GM19240 (cell line): ENCODE measurements around the gene C12orf42.
"Not testable (repeated sequence)": the region's sequence is repeated elsewhere in the genome, so short reads cannot be mapped to it uniquely, and the experiment has no call there.

Experiments used
- DNase-seq: peaks from one replicate; pipeline ENCODE4 v3.0.0; 2011; ENCODE audit warnings: low spot score; ENCODE audit not compliant: insufficient read length

Gene C12orf42

GRCh38 chr12:103494734-103495468, 867 bp downstream of the C12orf42 start:
- no peak for DNase-seq

GRCh38 chr12:103494051-103494733, 1.6 kb downstream of the C12orf42 start:
- DNase-seq, result no peak

- no peak for DNase-seq
These were observed 2.6 kb downstream of the C12orf42 start for GRCh38 chr12:103493199-103493598.

DNA sequence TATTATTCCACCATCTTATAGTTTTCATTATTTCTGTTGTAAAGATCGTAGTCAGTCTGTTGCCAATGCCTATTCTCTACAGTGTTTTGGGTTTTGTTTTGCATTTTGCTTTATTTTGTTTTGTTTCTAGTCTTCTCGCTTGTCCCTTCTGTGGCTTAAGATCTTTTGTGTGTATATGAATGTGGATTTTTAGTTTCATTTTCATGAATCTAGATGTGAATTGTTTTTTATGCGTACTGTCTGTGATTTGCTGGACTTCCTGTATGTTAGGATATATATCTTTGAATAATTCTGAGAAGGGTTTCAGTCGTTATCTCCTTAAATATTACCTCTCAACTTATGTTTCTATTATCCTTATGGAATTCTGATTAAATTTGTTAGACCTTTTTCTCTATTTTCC, 13.4 kb downstream of the C12orf42 start:
- DNase-seq, result no peak

GRCh38 chr12:103475073-103475472, 20.7 kb downstream of the C12orf42 start:
- no peak for DNase-seq

DNA sequence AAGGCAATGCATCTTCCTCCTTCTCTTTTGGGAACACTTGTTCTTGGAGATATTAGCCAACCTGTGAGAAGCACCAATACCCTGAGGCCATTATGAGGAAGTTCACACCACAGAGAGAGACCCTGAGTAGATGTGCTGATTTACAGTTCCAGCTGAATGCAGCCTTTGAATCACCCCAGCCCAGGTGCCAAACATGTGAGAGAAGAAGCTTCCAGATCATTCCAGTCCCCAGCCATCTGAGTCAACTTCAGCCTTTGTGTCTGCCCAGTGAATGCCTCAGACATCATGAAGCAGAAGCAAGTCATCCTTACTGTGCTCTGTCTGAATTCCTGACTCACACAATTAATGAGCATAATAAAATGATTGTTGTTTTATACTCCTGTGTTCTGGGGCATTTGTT, 25.1 kb downstream of the C12orf42 start:
- DNase-seq, result no peak

- no peak for DNase-seq
These were observed 26.0 kb downstream of the C12orf42 start for GRCh38 chr12:103469719-103470118.

DNA sequence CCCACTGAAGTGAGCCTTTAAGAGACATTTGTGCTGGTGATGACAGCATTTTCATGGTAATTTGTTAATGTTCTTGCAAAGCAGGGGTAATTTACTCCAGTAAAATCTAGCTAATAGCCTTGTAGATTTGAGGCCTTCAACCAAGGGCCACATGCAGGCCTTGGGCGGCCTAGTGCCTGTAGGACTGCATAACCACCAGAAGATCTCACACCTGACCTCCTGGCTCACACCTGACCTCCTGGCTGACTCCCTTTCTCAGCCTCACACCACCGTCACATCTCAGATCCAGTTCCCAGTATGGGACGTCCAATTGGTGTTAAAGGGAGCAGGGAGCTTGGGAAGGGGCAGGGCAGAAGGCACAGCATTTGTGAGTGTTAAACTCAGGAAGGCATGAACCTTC, 26.9 kb downstream of the C12orf42 start:
- no peak for DNase-seq

DNA sequence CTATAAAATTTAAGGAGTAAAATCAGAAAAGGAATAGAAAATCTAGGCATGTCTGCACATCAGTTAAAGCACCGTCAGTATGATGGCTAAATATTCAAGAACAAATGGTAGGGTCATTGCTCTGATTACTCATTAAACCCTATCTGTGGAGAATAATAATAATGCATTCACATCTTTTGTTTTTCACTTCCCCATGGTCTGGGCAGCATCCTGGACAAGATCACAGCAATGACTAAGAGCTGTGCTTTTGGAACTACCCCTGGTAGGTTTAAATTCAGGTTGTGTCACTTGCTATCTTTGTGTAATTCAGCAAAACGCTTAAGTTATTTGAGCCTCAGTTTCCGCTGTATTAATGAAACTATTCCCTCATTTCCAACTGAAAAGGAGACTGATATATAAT, 33.1 kb downstream of the C12orf42 start:
- no peak for DNase-seq

DNA sequence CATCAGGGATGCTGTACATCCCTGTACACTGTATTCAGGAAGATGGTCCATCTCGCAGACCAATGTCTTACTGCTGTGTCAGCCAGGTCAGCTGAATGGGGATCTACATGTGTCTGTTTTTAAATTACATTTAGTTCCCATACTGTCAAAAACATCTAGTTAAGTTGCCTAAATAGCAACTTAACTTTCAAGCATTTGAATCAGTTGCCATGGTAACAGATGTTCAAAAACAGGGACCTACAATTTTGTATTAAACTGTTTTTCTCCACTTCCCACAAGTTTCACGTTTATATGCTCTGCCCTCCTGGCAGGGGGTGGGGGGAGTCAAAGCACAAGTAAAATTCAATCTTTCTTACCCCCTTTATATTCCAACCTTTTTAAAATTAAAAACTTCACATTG, 38.3 kb downstream of the C12orf42 start:
- DNase-seq, result no peak

DNA sequence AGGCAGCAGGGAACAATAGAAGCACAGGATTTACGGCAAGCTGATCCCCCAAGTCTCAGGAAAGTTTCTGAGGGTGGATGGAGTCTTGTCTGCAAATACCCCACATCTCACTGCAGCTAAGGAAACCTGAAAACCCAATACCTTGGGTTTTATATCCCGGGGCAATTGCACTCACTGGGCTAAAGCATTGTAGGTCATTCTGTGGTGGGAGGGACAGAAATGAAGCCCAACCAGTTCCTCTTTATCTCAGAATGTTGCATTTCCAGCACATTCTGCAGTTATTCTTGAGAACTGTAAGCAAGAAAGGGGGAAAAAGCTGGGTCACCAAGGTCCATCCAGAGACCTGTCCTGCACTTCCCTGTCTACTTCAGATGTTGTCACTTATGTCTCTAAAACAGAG, 39.8 kb downstream of the C12orf42 start:
- DNase-seq, result no peak

DNA sequence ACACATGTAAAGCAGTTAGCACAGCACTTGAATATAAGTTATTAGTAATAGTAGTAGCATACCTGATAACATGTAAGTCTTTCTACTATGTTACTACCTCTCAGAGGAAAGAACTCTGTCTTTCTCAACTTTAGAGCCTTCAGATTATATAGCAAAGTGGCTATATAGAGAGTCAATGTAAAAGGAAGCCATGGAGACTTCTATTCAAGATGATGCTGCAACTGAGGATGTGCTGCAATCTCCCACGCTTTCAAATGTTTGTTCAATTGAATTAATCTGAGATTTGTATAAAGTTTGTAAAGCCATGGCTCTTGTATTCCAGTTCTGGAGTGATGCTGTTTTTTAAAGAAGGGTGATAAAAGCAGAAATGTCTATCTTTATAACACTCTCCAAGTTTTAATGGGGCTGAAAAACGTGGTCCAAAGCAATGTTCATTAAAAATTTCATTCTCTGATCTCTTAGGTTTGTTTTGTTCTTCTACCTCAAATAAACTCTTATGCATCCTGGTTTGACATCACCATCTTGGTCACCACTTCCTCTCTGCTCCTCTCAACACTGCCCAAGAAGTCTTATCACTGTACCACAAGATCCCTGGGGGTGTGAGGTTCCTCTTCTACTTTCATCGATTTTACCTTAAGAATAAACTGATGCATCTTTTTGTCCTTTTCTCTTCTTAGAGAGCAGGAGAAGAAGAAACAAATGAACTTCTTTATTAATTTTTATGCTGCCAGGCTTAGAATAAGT, 40.6 kb downstream of the C12orf42 start:
- DNase-seq, result no peak

- no peak for DNase-seq
These were observed 50.8 kb downstream of the C12orf42 start for GRCh38 chr12:103444983-103445382.

DNA sequence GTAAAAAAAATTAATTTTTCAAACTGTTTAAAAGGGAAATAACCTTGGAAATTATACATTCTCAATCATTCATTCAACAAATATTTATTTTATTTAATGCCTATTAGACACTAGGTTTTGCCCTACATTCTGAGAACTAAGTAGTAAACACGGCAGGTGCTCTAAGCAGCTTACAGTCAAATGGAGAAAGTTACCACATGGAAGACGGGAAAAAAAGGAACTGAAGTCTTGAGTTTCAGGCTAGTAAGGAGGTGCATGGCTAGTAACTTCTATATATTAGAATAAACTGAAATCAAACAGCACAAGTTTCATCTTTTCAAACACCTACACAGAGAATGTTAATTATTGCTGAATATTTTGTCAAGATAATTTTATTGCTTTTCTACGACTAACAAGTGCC, 52.9 kb downstream of the C12orf42 start:
- no peak for DNase-seq

DNA sequence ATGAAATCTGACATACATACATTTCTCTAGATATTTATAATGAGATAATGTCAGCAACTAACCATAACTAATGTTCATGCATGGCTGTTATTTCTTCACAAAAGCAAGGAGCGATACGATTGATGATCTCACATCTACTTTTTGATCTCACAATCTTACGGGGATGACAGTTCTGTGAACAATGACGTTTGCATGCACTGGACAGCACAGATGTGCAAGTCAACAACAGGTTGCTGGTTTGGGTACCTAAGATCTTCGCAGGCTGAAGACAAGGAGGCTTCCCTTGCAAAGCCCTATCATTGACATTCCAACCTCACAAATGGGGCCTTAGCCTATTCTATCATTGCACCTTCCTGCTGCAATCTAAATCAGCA, 53.6 kb downstream of the C12orf42 start:
- DNase-seq, result no peak

DNA sequence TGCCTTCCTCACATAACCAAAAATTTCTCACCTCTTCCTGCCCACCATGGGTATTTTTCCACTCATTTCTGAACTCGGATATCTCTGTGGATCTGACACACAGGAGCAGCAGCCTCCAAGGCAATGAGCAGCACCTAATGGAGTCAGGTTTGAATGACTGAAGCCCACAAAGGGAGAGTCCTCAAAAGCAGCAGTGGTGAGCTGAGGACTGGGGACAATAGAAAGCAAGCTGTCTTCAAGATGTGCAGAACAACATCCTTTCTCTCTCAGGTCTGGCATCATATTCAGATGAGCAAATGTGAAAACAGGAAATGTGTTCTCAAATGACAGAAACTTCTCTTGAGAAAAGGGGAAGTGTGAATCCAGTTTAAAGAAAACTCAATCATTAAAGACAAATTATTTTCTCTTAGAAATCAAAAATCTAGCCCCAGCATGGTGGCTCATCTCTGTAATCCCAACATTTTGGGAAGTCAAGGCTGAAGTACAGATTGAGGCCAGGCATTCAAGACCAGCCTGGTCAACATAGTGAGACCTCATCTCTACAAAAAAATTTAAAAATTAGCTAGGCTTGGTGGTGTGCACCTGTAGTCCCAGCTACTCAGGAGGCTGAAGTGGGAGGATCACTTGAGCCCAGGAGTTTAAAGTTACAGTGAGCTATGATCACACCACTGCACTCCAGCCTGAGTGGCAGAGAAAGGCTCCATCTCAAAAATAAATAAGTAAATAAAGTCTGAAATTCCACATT, 54.2 kb downstream of the C12orf42 start:
- DNase-seq, result peak; percentile 72

DNA sequence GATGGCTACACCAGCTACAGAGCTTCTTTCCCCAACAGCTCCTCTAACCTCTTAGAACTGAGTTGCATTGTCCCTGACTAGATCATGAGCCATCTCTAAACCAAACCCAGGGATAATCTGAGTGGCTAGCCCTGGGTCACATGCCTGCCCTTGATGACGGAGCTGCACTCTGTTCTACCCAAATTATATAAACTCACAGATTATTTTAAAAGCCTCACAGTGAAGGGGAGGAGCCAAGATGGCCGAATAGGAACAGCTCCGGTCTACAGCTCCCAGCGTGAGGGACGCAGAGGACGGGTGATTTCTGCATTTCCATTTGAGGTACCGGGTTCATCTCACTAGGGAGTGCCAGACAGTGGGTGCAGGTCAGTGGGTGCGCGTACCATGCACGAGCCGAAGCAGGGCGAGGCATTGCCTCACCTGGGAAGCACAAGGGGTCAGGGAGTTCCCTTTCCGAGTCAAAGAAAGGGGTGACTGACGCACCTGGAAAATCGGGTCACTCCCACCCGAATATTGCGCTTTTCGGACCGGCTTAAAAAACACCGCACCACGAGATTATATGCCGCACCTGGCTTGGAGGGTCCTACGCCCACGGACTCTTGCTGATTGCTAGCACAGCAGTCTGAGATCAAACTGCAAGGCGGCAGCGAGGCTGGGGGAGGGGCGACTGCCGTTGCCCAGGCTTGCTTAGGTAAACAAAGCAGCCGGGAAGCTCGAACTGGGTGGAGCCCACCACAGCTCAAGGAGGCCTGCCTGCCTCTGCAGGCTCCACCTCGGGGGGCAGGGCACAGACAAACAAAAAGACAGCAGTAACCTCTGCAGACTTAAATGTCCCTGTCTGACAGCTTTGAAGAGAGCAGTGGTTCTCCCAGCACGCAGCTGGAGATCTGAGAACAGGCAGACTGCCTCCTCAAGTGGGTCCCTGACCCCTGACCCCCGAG, 61.3 kb downstream of the C12orf42 start:
- DNase-seq, result not testable (repeated sequence)

- DNase-seq, result no peak
These were observed 63.8 kb downstream of the C12orf42 start for GRCh38 chr12:103431950-103432349.

DNA sequence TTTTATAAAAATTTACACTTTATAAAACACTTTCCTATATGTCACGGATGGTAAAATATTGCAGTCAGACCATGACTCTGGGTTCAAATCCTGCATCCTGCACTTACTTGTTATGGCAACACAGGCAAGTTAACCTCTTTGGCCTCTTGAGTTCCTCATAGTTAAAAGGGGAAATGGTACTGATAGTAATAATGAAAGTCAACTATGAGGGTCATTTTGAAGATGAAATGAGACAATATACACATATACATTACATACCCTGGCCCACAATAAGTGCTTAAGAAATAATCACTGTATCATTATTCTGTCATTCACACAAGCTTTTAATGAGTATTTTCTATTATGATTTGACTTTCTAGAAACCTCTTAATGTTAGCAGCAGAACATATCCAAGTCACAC, 64.4 kb downstream of the C12orf42 start:
- no peak for DNase-seq

- not testable (repeated sequence) for DNase-seq
These were observed 70.1 kb downstream of the C12orf42 start for GRCh38 chr12:103425674-103426073.
